ENCODE data around the gene ATF7IP.

Gene ATF7IP

GRCh38 chr12:14422516-14423230 is 57.2 kb downstream of the ATF7IP start:
- no peak for DNase-seq

GRCh38 chr12:14424545-14424944 is 59.1 kb downstream of the ATF7IP start:
- DNase-seq: no peak

- DNase-seq: no peak
Observed at GRCh38 chr12:14426792-14427191, 61.3 kb downstream of the ATF7IP start.

DNA sequence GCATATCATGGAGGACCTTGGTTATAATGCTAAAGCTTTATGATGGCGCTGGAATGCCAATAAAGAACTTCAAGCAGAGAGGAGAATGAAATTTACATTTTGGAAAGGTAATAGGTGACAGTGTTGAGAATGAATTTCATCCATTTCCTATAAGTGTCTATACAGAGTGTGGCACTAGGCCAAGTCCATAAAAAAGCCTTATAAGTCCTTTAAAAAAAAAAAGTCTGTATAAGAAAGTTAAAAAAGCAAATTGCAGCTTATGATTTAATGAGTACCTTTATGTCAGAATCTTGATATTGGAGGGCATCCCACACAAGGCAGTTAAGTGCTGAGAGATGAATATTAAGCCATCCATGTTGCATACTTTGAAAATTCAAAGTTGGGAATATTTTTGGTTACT is 62.4 kb downstream of the ATF7IP start:
- no peak for DNase-seq

GRCh38 chr12:14430394-14430986 is 65.0 kb downstream of the ATF7IP start:
- no peak for DNase-seq

DNA sequence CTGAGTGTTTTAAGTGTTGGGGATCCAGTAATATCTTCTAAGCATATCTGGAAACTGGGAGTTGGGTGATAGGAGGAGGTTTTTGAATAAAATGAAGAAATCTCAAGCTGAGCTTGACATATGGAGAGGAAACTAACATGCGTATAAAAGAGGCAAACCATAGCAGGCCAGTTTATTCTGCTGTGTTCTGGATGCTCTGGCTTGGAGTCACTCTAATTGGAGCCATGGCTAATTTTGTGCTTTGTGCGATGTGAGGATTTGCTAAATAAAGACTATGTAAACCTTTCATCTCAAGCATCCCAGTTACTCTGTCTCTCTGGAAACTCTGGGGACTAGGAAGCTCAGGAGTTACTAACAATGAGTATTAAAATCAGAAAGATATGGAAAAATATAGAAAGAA is 66.5 kb downstream of the ATF7IP start:
- no peak for DNase-seq

DNA sequence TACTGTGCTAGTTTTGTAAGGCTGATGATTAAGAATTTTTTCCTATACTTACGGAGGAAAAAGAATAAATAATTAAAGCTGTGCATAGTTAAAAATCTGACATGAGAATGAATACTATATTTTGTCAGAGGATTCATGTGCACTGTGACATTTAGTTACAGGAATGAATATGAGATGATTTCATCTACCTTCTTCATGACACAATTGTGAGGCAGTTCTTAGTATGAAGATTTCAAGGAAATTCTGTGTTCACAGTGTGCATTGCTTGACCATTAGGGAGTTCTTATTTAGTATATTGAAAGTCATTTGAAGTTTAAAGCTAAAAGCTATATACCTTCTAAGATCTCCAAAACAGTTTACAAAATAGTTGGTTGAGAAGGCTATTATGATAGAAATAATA is 70.1 kb downstream of the ATF7IP start:
- DNase-seq: no peak

DNA sequence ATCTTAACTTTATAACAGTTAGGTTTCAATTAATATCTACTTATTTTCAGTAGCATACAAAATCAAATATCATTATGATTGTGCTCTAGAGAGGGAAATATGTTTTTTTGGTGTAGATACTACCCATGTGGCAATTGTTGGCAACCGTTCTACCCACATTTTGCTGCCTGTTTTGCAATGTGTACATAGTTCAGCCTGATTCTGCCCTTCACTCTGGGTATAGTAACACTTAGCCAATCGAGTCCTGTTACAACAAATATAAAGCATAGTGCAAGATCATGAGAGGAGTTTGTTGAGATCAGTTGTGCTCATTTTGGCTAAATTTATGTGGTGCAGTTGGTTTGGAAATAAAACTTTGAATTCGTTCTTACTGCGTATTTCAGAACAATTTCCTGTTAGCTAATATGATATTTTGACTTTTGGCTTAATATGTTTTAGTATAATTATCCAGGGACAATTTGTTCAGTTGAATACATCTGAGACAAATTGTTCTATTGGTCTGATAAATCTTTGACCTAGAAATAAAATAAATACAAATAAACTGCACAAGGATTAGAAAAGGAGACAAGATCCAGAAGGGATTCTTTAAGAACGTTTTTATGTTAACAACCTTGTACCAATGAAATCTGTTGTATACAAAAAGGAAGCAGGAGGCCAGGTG is 76.9 kb downstream of the ATF7IP start:
- no peak for DNase-seq

DNA sequence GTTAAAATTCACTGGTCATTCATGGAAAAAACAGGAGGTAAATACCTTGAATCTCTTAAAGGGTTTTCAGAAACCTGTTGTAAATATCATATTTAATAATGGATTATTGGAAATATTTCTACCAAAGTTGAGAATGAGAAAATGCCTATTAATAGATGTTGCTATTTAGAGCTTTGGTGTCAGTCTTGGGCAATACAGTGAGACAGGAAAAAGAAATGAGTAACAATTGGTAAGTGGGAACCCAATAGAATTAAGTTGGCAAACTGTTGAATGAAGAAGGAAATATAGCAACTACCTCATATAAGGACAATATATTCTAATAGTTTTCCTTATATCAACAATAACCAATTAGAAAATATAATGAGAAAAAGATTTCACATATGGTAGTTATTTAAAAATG is 78.0 kb downstream of the ATF7IP start:
- DNase-seq: no peak

- DNase-seq: no peak
Observed at GRCh38 chr12:14450479-14450878, 85.0 kb downstream of the ATF7IP start.

GRCh38 chr12:14452336-14452735 is 86.9 kb downstream of the ATF7IP start:
- no peak for DNase-seq

GRCh38 chr12:14452865-14453264 is 87.4 kb downstream of the ATF7IP start:
- no peak for DNase-seq

DNA sequence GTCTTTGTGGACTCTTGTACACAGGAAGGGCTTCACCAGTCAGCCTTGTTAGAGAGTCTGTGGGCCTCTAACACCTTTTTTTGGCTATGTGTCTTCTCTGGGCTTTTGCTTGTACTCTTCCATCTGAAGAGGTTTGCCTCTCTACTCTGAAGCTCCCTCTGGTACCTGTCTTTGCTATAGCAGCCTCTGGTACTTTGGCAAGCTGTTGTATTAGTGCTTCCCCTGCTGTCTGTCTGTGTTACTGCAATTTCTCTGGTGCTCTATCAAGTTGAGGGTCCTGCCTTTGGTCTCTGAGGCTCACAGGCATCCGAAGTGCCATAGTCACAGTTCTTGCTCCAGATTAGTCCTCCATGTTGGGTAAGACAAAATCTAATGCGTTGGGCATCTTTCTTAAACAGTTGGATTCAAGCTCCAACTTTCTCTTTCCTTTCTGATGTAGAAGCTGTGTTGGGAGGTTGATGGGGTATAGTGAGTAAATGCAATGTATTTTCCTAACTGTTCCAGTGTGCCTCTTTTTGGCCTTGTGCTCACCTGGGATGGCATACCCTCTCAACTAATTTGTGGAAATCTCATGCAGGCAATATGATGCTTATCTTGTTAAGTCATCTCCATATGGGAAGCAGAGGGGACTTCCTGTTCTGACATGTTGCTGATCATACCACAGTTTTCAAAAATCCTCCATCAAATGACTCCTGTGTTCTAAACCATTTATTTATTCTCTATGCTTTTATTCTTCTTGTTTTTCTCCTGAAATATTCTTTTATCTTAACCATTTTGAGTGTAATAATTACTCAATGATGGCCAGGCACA is 88.8 kb downstream of the ATF7IP start:
- no peak for DNase-seq

GRCh38 chr12:14460212-14460841 is 94.8 kb downstream of the ATF7IP start:
- DNase-seq: no peak

GRCh38 chr12:14471497-14471896 is 106.0 kb downstream of the ATF7IP start:
- no peak for DNase-seq

- DNase-seq: no peak
Observed at GRCh38 chr12:14473707-14474287, 108.3 kb downstream of the ATF7IP start.

DNA sequence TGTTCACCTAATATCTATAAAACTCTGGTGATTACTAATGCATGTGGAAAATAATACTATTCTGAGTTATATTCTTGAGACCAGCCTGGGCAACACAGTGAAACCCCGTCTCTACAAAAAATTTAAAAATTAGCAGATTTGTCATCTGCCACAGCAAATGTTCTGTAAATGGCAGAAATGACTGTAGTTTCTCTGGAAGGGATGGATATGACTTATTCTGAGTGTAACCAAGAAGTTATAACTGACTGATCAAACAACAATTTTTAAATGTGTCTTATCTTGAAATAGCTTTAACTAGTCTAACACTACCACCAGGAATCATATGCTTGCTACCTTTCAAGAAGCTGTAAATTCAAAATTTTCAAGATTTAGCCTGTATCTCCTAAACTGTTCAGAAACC is 113.5 kb downstream of the ATF7IP start:
- no peak for DNase-seq

GRCh38 chr12:14481201-14481600 is 115.7 kb downstream of the ATF7IP start:
- DNase-seq: no peak

DNA sequence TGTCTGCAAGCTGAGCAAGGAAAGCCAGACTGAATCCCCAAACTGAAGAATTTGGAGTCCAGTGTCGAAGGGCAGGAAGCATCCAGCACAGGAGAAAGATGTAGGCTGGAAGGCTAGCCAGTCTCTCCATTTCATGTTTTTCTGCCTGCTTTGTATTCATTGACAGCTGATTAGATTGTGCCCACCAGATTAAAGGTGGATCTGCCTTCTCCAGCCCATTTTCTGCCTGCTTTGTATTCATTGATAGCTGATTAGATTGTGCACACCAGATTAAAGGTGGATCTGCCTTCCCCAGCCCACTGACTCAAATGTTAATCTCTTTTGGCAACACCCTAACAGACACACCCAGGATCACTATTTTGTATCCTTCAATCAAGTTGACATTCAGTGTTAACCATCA is 116.9 kb downstream of the ATF7IP start:
- no peak for DNase-seq

- no peak for DNase-seq
Observed at GRCh38 chr12:14482886-14483285, 117.4 kb downstream of the ATF7IP start.

DNA sequence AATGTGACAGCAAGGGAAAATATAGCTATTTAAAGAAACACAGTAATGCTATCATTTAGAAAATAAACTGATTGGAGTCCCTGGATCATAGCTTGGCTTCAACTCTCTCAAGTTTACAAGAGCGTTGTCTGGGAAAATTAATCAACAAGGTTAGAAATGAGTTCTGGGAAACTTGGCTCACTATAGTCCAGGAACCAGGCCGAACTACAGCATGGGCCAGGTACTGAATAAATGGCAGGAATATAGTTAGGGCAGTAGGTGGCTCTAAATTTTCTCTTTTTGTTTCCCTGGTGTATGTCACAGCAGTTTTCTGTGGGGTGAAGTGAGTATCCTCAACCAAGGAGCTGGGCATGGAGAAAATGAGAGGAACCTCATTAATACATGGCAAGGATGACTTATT is 129.8 kb downstream of the ATF7IP start:
- no peak for DNase-seq
